NCI-H510A treated with DMSO at 0.1 percent for 48 hours (cell line): ENCODE results near the gene JAG1.
A peak's percentile ranks its signal among the peaks of the same experiment; 100 is the strongest.

Experiments
- DNase-seq: peaks from one replicate; lab custom pipeline; 2025; lab: John Stamatoyannopoulos, UW

JAG1 gene

DNA sequence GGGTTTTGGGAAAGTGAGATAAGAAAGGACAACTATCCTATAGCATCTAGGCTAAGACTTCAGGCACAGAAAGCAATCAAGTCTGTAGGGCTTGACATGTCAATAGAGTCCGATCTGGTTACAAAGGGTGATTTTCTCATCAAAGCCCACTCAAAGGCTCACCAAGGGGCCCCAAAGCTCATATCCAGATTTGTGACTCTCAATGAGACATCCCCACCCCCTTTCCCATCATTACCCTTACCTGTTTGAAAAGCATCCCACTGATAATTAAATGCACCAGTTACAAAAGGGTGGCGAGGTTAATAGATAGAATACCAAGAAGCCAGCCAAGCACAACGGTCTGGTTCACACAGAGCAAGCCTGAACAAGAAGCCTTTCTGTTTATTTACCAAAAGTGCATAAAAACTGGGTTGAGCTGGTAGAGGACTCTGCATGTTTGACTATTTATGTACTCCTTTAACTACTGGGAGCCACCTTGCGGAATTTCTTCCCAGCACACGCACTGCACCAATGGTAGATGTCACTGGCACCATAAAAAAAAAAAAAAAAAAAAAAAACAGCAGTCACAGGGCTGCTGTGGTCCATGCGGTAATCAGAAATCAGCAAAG is 6.1 kb downstream of the JAG1 start:
- DNase-seq: no peak

DNA sequence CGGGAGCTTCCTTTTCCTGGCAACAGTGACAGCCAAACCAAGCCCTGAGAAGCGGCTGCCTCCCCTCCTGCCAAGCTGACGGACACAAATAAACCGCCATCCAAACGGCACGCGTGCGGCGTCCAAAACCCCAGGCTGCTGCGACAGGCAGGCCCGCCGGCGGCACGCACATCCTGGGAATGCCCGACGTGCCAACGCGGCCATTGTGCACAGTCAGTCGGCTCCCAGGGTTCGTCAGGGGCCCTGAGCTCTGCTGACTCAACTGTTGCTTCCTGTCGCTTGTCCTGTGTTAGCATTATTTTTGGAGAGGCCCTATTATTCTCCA is 6.8 kb downstream of the JAG1 start:
- DNase-seq: no peak

DNA sequence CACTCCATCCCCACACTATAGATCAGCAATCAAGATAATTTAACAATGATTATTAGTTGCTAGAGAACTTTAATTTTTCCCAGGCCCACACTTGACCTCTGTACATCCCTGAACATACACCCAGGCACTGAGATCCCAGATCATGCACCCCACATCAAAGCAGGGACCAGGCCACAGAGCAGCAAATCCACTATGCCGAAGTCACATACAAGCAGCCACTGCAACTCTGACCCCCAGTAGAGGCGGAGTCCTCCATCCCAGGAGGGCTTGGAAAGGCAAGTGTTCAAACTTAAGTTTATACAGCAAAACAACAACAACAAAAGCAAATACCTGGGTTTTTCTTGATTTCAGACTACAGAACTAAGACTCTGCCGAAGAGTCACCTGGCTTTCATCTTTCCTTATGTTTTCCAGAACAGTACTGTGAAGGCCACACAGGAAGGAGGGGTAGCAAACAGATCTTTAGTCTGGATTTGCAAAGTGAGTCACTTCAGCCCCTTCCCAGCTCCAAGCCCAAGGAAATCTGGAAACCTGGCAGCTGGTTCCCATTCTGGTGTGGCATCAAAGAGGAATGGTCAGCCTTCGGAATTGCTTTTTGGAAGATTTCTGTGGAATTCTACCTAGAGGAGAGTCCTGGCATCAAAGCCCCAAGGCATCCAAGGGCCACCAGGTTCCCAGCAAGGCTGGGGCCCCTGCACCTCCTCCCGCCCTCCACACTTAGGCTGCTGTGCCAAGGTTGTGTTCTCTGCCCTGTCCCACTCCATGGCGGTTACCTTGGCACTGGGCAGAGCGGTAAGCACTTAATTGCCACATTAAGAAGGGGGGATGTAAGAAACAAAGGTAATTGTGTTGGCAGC is 7.3 kb downstream of the JAG1 start:
- DNase-seq: no peak

DNA sequence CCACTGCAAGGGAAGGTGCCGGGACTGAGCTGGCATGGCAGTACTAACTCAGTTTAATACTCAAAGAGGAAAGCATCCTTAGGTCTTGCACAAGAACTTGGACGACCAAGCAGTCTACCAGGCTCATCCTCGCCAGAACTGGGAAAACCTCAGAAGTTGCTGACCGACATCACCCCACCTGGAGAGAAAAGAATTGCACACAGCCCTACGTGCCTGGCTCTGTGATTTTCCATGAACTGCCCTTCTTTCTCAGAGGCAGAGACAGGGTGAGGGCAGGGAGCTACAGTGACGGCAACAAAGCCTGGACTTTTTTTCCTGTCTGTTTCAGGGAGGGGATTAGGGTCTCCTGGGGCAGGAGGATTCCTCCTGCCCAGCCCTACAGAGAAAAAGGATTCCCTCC is 8.0 kb downstream of the JAG1 start:
- DNase-seq: no peak

DNA sequence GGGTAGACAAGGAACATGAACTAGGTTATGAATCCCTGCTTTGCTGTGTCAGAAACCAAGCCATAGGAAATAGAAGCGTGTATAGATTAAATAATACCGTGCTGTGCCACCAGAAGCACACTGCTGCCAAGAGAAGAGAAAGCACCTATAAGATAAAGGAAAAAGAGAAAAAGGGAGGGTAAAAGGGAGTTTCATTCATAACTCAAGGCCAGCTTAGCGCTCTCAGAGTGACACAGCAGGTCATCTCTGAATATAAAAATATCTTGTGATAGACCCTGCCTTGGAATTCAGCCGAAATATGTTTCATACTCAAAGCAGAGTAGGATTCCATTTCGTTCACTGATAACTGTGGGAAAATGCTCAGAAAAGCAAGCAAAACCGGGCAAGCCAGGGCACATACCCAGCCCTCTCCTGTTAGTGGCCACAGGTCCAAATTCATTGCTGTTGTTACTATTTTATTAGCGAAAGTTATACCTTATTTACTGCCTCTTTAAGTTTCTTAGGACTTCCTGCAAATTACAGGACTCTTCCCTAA is 8.7 kb downstream of the JAG1 start:
- no peak for DNase-seq

DNA sequence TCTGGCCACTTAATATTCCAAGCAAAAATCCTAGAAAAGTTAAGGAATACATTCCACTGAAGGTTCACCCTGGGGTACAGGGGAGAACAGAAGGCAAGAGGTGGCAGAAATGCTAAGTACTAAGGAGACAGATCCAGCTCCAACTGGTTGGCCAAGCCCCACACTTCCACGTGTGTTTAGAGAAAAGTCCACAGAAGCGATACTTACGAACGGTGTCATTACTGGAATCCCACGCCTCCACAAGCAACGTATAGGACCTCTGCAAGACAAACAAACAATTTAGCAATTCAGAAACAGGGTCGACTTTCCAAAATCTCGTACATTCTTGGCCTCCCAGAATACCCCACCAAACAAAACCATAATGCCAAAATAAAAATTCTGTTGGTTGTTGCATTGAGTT is 10.0 kb downstream of the JAG1 start:
- no peak for DNase-seq

DNA sequence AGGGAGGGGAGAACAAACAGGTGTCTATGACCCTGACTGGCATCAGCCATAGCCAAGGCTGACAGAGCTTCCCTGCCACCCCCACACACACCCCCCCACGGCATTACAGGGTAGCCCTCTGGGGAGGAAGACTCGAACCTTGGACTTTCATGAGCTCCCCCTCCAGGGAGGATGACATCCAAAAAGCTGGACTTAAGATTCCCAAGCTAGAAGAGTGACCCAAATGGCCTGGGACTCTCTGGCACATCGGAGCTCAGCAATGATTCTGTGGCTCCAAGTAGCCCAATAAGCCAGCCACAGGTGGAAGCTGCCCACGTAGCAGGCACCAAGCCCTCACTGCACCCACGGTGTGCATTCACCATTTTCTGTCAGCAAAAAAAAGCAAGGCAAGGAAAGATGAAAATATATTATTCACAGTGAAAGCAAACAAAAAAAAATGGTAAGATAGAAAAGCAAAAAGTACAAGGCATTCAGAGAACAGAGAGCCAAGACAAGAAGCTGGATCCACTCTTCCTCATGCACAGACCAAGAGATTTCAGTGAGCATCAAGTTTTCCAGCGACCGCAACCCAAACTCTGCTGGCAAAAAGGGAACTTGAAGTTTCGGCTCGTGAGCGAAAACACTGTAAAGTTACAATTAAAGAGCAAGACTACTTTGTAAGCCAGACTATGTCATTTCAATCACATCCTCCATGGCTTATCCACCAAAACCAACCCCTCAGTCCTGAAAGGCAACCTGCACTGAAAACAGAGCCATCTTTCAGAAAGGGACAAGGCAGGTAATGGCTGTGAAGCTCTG is 10.9 kb downstream of the JAG1 start:
- no peak for DNase-seq

DNA sequence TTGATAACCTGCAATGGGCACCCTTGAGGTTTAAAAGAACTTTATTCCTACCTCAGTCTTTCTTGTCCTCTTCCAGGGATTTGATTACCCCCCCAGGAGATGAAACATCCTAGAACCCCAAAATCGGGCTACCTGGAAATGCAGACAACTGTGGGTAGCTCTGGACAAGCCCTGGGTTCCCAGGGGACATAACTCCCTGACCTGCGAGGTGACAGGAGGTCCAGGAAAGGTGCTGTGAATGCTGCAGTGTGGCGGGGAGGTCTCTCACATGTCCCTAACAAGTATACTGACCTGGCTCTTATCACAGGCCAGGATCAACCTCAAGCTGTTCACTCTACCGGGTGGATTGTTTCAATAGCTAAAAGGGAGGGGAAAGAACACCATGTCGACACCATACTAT is 11.6 kb downstream of the JAG1 start:
- DNase-seq: no peak

DNA sequence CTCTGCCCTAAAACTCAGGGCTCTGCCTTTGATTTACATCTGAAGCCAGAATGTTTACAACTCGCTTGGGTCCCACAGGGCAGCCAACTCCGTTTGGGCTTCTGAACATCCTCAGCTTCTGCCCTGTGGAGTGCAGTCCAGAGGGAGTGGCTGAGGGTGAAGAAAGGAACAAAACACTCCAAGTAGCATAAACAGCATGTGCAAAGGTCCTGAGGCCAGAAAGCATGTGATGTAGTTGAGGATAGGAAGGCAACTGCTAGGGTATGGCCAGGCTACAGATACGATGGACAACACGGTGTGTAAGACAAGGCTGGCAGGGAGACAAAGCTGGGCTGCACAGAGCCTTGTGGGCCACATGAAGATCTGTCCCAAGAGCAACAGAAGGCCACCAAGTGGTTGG is 12.5 kb downstream of the JAG1 start:
- no peak for DNase-seq

DNA sequence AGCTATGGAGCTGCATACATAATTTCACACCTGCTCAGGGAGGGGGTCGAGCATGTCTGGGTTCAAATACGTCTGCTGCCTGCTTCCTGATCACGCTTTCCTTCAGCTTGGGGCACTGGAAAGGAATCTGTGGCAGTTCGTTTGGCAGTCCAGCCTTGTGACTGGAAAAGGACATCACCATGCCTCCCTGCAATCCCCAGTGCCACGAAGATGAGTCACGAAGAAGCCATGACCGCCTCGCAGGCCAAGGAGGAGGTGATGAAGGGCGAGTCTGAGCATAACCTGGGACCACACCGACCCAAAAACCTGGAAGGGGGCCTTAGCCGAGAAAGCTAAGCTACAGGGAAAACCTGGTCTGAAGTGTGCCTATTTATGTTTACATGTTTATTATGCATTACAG is 13.1 kb downstream of the JAG1 start:
- DNase-seq: no peak

DNA sequence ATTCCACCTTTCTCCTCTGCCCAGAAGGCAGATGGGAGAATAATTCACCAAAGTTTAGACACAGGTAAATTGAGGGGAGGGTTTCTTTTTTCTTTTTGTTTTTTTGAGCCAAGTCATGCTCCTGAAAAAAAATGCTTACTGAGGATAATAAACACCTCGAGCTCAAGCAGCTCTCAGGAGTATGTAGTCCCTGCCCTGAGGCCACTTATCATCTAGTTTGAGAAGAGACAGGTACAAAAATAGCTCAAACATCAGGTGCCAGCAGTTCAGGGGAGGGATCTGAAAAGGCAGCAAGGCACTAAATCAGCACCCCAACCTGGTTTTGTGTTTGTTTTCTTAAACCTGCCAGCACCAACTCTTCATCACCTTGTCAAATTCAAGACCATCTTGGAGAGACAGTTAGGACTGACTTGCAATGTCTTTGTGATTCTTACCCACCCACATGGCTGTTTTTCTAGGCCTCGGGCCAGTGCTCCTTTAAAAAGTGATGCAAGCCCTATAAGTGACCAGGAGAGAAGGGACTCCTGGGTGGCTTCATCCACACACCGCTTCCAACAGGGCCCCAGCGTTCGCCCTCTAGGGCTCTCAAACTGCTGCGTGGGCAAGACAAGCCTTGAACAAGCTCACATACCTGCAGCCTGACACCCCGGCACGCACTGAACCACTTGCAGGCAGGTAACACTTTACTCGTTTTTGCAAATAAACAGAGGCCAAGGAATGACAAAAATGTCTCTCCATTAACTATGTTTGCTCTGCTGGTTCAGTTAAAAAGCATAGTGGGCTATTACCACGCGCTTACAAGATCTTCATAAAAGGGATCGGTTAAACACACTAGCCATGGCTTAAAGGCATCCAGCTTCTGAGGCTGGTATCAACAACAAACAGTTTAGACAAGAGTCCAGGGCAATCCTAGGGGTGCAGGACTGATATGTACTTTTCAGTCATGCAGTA is 13.9 kb downstream of the JAG1 start:
- no peak for DNase-seq

DNA sequence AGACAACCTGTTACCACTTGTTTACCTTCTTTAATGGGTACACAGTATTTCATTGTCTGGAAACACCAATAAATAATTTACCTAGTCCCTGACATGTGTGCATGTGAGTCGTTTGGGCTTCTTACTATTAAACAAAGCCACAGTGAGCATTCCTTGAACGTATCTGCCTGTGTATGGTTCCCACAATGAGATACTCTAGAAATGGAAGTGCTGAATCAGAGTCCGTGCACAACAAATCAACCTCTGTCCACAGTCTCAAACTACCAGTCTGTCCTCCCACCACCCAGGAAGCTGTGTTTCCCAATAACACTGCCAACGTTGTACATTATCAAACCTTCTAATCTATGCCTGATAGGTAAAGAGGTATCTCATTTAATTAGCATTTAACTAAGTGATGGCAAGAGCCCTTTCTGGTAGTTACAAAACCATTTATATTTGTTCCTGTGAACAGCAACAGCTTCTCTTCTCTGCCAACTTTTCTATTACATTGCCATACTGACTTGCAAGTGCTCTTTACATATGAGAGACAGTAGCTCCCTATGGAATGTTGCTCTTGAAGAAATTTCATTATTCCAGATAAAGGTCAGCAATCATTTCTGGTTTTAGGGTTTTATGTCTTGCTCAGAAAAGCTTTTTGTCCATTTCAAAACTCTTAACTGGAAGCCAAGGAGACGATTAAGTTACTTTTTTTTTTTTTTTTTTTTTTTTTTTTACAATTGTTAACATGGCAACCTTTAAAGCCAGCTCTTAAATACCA is 14.7 kb downstream of the JAG1 start:
- no peak for DNase-seq

DNA sequence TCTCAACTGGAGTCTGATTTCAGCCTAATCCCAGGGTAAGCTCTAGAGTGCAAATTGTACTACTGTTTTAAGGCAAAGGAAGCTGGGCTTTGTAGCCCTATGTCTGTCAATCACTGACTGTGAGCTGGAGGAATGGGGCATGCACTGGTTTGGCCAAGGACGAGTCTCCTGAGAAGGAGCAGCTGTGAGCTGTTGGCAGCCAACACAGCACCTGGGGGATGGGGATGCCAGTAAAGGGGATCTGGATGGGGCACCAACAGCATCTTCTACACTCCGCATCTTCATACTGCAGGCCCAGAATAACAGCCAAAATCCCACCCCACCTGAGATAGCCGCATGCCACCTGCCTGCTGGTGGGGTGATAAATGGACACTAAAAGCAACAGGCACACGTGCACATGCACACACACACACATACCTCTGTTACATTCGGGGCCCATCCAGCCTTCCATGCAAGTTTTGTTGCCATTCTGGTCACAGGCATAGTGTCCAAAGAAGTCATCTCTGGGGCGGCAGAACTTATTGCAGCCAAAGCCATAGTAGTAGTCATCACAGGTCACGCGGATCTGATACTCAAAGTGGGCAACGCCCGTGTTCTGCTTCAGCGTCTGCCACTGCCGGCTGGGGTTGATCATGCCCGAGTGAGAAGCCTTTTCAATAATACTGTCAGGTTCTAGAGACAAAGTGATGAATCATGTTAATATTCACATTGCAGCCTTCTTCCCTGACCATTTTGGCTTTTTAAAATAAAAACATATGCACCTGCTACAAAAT is 15.6 kb downstream of the JAG1 start:
- DNase-seq: no peak

DNA sequence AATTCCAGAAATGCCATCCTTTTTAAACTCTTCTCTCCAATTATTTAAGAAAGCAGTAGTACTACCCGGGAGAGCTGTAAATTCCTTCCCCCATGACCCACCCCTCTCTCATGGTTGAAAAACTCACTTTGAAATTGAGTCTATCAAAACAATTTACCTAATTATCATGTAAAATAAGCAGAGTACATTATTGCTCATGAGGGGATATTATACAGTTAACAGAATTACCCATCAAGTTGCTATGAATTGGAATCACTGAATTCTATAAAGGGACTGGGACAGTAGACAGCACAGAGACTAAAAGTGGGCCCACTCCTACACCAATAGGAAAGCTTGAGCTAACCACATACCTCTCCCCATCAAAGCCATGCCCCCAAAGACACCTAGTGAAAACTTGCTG is 16.3 kb downstream of the JAG1 start:
- no peak for DNase-seq

DNA sequence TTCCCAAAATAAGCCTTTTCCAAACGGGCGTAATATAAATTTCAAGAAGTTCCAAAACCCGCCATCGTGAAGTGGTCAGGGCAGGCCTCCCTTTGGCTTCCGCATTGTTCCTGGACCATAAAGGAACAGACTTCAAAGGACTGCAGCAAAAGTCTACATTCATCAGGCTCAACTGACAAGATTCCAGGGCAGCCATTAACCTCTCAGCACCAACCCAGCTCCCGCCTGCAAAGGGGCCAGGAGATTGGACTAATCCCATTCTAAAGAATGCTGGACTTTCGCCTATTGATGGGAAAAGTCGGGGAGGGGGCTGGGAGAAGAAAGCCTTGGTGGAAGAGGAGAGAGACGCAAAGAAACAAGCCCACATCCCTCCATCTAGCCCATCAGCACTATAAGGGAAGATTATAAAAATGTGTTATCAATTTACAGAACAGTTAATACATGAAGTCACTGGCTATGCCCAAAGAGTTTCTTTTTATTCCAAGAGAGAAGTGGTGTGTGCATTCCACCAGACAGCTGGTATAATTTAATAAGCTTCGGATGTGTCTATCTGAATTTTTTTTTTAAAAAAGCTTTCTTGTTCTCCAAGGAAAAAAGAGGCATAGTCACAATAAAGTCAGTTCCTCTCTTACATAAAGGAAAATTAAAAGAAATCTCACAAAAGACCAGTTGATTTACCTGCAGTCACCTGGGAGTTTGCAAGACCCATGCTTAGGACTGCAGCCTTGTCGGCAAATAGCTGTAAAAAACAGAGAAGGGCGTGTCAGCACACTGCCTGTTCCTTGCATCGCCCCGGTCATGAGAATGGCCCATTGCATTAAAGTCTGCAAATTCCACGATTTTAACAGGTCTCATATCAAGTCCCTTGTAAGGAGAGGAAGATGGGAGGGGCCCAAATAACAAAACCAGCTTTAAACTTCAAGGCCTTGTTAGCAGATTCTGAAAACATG is 17.8 kb downstream of the JAG1 start:
- DNase-seq: no peak

DNA sequence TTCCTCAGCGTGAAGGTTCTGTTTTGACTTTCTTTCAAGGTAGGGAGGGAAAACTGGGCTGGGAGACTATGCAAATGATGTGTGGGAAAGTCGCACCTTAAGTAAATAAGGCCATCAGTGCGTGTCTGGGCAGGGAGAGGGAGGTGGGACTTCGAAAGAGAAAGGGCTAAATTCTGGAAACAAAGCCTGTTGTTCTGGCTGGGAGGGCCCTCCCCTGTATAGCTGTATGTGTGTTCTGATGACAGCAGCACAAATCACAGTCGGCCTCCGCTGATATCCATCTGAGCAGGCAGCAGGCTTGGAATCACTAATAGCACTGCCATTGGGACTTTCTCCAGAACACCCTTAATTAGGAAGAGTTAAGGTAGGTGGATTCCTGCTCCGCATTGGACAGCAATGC is 19.2 kb downstream of the JAG1 start:
- DNase-seq: peak; percentile 55

DNA sequence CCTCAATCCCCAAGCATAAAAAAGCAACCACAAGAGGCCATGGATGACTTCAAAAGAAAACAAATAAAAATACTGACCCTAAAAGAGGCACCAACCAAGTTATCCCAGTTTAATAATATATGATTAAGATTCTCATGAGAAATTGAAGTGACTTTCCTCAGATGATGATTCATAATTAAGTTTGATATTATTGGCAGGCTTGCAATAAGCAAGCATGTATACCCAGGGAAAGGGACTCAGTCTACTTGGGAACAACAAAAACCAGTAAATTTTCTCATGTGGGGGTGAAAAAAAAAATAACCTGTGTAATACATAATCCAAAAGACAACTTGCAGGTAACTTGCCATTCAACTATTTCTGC is 19.6 kb downstream of the JAG1 start:
- DNase-seq: no peak

DNA sequence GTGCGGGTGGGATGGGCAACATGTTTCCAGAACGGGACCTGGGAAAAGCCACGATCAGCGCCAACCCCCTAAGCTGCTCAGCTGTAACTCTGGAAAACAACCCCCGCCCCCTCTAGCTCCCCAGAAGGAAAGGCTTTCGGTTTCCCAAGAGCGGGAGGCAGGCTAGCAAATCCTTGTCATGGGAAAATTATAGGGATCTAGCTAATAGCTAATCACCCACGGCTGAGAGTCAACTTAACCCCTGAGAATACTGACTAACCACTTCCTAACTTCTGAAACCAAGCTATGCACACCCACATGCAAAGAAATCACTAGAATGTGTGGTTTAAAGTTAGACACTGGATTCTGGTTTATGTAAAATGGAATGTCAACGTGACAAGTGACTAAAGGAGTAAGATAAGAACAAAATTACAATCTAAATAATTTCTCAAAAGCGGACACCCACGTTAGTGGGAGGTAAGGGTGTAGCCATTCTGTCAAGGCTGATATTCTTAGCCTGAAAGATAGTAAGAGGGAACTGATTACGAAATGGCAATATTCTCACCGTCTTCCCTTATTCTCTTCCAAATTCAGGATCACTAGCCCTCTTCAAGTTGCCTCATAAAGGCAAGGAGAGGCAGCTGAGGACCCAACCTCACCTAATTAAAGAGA is 20.1 kb downstream of the JAG1 start:
- no peak for DNase-seq
